Endodermal cell (in vitro differentiated cells): ENCODE data around the gene FAM118A. TPM values are rescaled to one million over a fixed set of nuclear protein-coding genes. Genes with fewer than 3 reads are reported as not detected.
A peak's percentile ranks its signal among the peaks of the same experiment; 100 is the strongest.

Experiments used
- DNase-seq: peaks from one replicate; pipeline ENCODE4 v3.0.0-alpha.2; 2017
- H3K27ac ChIP-seq: 2 replicates; pipeline ENCODE4 v1.5.1; 2013; ENCODE audit warnings: mild to moderate bottlenecking, low read depth, low read length, moderate library complexity
- H3K27me3 ChIP-seq: 2 replicates; pipeline ENCODE4 v1.6.1; 2013; ENCODE audit warnings: mild to moderate bottlenecking, low read length, moderate library complexity; ENCODE audit not compliant: insufficient read depth, control insufficient read depth, poor library complexity, severe bottlenecking
- H3K36me3 ChIP-seq: 2 replicates; pipeline ENCODE4 v1.7.0; 2013; ENCODE audit warnings: mild to moderate bottlenecking, low read length, moderate library complexity; ENCODE audit not compliant: control insufficient read depth, insufficient read depth
- H3K4me1 ChIP-seq: one replicate; pipeline ENCODE4 v1.7.0; 2013; ENCODE audit warnings: low read length; ENCODE audit not compliant: control insufficient read depth, insufficient read depth
- H3K4me3 ChIP-seq: 2 replicates; pipeline ENCODE4 v1.5.1; 2013; ENCODE audit warnings: mild to moderate bottlenecking, low read length, moderate library complexity
- H3K9ac ChIP-seq: 2 replicates; pipeline ENCODE4 v1.6.1; 2013; ENCODE audit warnings: mild to moderate bottlenecking, low read length, moderate library complexity; ENCODE audit not compliant: poor library complexity, severe bottlenecking; ENCODE audit errors: extremely low read depth
- H3K9me3 ChIP-seq: 2 replicates; pipeline ENCODE4 v1.6.1; 2013; ENCODE audit warnings: mild to moderate bottlenecking, low read length, moderate library complexity; ENCODE audit not compliant: control insufficient read depth
- H3K27ac Mint-ChIP-seq: 2 replicates; pipeline ENCODE4 v1.8.0; 2020; ENCODE audit warnings: mixed read lengths
- H3K27me3 Mint-ChIP-seq: 2 replicates; pipeline ENCODE4 v1.8.0; 2021; ENCODE audit warnings: mild to moderate bottlenecking, mixed read lengths; ENCODE audit not compliant: insufficient read depth
- H3K36me3 Mint-ChIP-seq: 2 replicates; pipeline ENCODE4 v1.8.0; 2020; ENCODE audit warnings: low read depth, mixed read lengths
- H3K4me1 Mint-ChIP-seq: 2 replicates; pipeline ENCODE4 v1.8.0; 2020; ENCODE audit warnings: mixed read lengths
- H3K4me3 Mint-ChIP-seq: 2 replicates; pipeline ENCODE4 v1.8.0; 2020; ENCODE audit warnings: mild to moderate bottlenecking, moderate library complexity, mixed read lengths
- H3K9me3 Mint-ChIP-seq: 2 replicates; pipeline ENCODE4 v1.8.0; 2020; ENCODE audit warnings: mild to moderate bottlenecking, mixed read lengths
- CTCF ChIP-seq: fragments of 200-600 bp; sonication (generic); conservative IDR thresholded peaks from 2 replicates; pipeline ENCODE4 v1.5.0; 2021; ENCODE audit warnings: antibody characterized with exemption, mild to moderate bottlenecking
- WGBS, 2 experiments: methylation state at CpG; one replicate each; pipeline versions ENCODE4 v1.1.5 to v1.1.7; 2013; ENCODE audit warnings: missing lambda C conversion rate in 2 of 2, mixed read lengths in 1 of 2; ENCODE audit not compliant: insufficient coverage in 1 of 2, insufficient read length in 1 of 2; 5-methylcytosine and 5-hydroxymethylcytosine counted together
- total RNA-seq, 2 donors: library from RNA; stranded (reverse); fragmentation: NEBNext Ultra II Directional in 1 of 2; extraction: Animal tissue kit (Norgen Biotek cat#: 25700) in 1 of 2; gene quantifications; 2 replicates in 1 of 2; 3 replicates in 1 of 2; pipeline ENCODE4 v1.2.1, GENCODE V29; 2021

Gene FAM118A
- total RNA-seq, 2 donors from 2014 or later: 46.3 to 143 TPM

- Mint-ChIP-seq H3K4me1 (peaks cover 21% of the 10 kb centered on the region), H3K9me3 (no peaks in the 10 kb centered on the region), H3K27me3 (peaks cover 17% of the 10 kb centered on the region), H3K27ac (no peak overlapping the region), H3K4me3 (peak overlapping the region; percentile 77), H3K36me3 (no peaks in the 10 kb centered on the region)
- WGBS, 2 experiments: 70 to 83% methylated on average over 7 to 16 of the region's 16 CpGs
- TF ChIP-seq CTCF: no peak
- H3K4me3 ChIP-seq: no peak overlapping the region
- no peaks in the 10 kb centered on the region for H3K36me3 ChIP-seq
- no peak overlapping the region for H3K9ac ChIP-seq
- no peaks in the 10 kb centered on the region for H3K27me3 ChIP-seq
- H3K27ac ChIP-seq: no peak overlapping the region
- peaks cover 2% of the 10 kb centered on the region for H3K4me1 ChIP-seq
- H3K9me3 ChIP-seq: no peaks in the 10 kb centered on the region
- no peak for DNase-seq
Observed at GRCh38 chr22:45270095-45271020, 39.4 kb upstream of the FAM118A start.

GRCh38 chr22:45271667-45272201 is 38.0 kb upstream of the FAM118A start:
- H3K27ac ChIP-seq: no peak overlapping the region
- Mint-ChIP-seq H3K4me1 (peaks cover 21% of the 10 kb centered on the region), H3K36me3 (no peaks in the 10 kb centered on the region), H3K9me3 (no peaks in the 10 kb centered on the region), H3K27ac (no peak overlapping the region), H3K27me3 (peaks cover 16% of the 10 kb centered on the region), H3K4me3 (no peak overlapping the region)
- no peaks in the 10 kb centered on the region for H3K36me3 ChIP-seq
- 86 to 91% methylated on average over 12 to 13 of the region's 13 CpGs for WGBS, 2 experiments
- no peak overlapping the region for H3K9ac ChIP-seq
- no peak overlapping the region for H3K4me3 ChIP-seq
- H3K27me3 ChIP-seq: no peaks in the 10 kb centered on the region
- peaks cover 2% of the 10 kb centered on the region for H3K4me1 ChIP-seq
- H3K9me3 ChIP-seq: no peaks in the 10 kb centered on the region
- no peak for TF ChIP-seq CTCF
- no peak for DNase-seq

GRCh38 chr22:45272498-45272897 is 37.2 kb upstream of the FAM118A start:
- Histone ChIP-seq H3K4me1 (peaks cover 2% of the 10 kb centered on the region), H3K27me3 (no peaks in the 10 kb centered on the region), H3K36me3 (no peaks in the 10 kb centered on the region), H3K9ac (no peak overlapping the region), H3K27ac (no peak overlapping the region), H3K9me3 (no peaks in the 10 kb centered on the region), H3K4me3 (no peak overlapping the region)
- peaks cover 16% of the 10 kb centered on the region for H3K27me3 Mint-ChIP-seq
- 92 to 95% methylated on average over 7 of the region's 7 CpGs for WGBS, 2 experiments
- H3K36me3 Mint-ChIP-seq: no peaks in the 10 kb centered on the region
- H3K9me3 Mint-ChIP-seq: no peaks in the 10 kb centered on the region
- no peak overlapping the region for H3K27ac Mint-ChIP-seq
- TF ChIP-seq CTCF: no peak
- no peak for DNase-seq
- H3K4me1 Mint-ChIP-seq: peaks cover 21% of the 10 kb centered on the region
- H3K4me3 Mint-ChIP-seq: no peak overlapping the region
